Panc1 (cell line): ENCODE data around the gene ADGRL3. TPM values are rescaled to one million over a fixed set of nuclear protein-coding genes. Genes with fewer than 3 reads are reported as not detected.

ENCODE experiments used
- ATAC-seq: fragments of 200-7000 bp; cut with Tn5 transposase; 2 replicates; pipeline ENCODE4 v1.9.1; 2020; ENCODE audit warnings: mild to moderate bottlenecking, moderate library complexity
- BruUV-seq: library from RNA; stranded (reverse); fragments of 400-500 nt; replicated peaks from 2 replicates; lab custom pipeline; 2021; lab: Mats Ljungman, UMichigan
- CTCF ChIA-PET: fragments of 300-600 bp; sonication (Branson Sonifier 250); formaldehyde crosslinking; loops from one replicate; lab custom pipeline; 2022; ENCODE audit warnings: antibody characterized with exemption; lab: Charles Lee
- POLR2A ChIA-PET: fragments of 300-600 bp; sonication (Branson Sonifier 250); formaldehyde crosslinking; loops from one replicate; lab custom pipeline; 2022; ENCODE audit warnings: antibody characterized with exemption; lab: Charles Lee
- DNase-seq: peaks from one replicate; pipeline ENCODE4 v3.0.0-alpha.2; 2010; ENCODE audit warnings: low read depth, low spot score
- H3K27ac ChIP-seq: 2 replicates; pipeline ENCODE4 v1.5.1; 2011; ENCODE audit warnings: mild to moderate bottlenecking, low read length, inconsistent platforms
- H3K27me3 ChIP-seq: fragments of 200-500 bp; sonication (Bioruptor generic); 2 replicates; pipeline ENCODE4 v1.6.0; 2014; ENCODE audit warnings: low read length, inconsistent platforms; ENCODE audit not compliant: control insufficient read depth, insufficient read depth
- H3K36me3 ChIP-seq: fragments of 200-500 bp; sonication (Bioruptor generic); 2 replicates; pipeline ENCODE4 v1.5.1; 2014; ENCODE audit warnings: inconsistent platforms, mild to moderate bottlenecking, low read length, moderate library complexity; ENCODE audit not compliant: control insufficient read depth, insufficient read depth
- H3K4me1 ChIP-seq: 2 replicates; pipeline ENCODE4 v1.5.1; 2011; ENCODE audit warnings: inconsistent platforms, mild to moderate bottlenecking, low read length, moderate library complexity; ENCODE audit not compliant: control insufficient read depth, insufficient read depth
- H3K4me3 ChIP-seq, 2 experiments: 2 replicates each; pipeline ENCODE4 v1.5.1; 2011 to 2012; ENCODE audit warnings: low read depth in 2 of 2, low read length in 2 of 2, mild to moderate bottlenecking in 2 of 2, inconsistent platforms in 1 of 2, moderate library complexity in 1 of 2
- H3K9me3 ChIP-seq: fragments of 200-500 bp; sonication (Bioruptor generic); 2 replicates; pipeline ENCODE4 v1.5.1; 2014; ENCODE audit warnings: low read depth, mild to moderate bottlenecking, inconsistent platforms, low read length, moderate library complexity; ENCODE audit not compliant: control insufficient read depth, insufficient read depth
- POLR2AphosphoS5 ChIP-seq: IDR thresholded peaks from 2 replicates; pipeline ENCODE4 v1.6.1; 2012; ENCODE audit warnings: mild to moderate bottlenecking, low read depth, low read length, moderate library complexity
- SIN3A ChIP-seq: IDR thresholded peaks from 2 replicates; pipeline ENCODE4 v1.6.1; 2012; ENCODE audit warnings: low read depth, mild to moderate bottlenecking, low read length, moderate library complexity, borderline replicate concordance; ENCODE audit not compliant: insufficient read depth
- TCF7L2 ChIP-seq: IDR thresholded peaks from 2 replicates; pipeline ENCODE4 v1.6.1; 2011; ENCODE audit warnings: mild to moderate bottlenecking, low read depth, low read length, inconsistent platforms
- in situ Hi-C: cut with HindIII; loops from 2 replicates; pipeline ENCODE4 v1.10.0; 2016; ENCODE audit warnings: low sequenced_read_pairs, low pct_unique_long_range_greater_than_20kb
- intact Hi-C: fragments of 100-400 bp; cut with micrococcal nuclease; formaldehyde crosslinking; loops from one replicate; pipeline ENCODE4 v1.10.0; 2022; ENCODE audit not compliant: unreplicated experiment
- total RNA-seq: library from RNA; stranded (reverse); gene quantifications from one replicate; pipeline ENCODE4 v1.2.1, GENCODE V29; 2021; ENCODE audit not compliant: unreplicated experiment
- TF ChIP-seq, protein P1 (sequence below), 2 experiments: IDR thresholded peaks; 2 replicates each; pipeline ENCODE4 v1.6.1; 2011 to 2012; ENCODE audit warnings: low read depth in 2 of 2, control low read depth in 1 of 2, low read length in 1 of 2, mild to moderate bottlenecking in 1 of 2, moderate library complexity in 1 of 2; ENCODE audit not compliant: insufficient read depth in 1 of 2
- TF ChIP-seq, protein P2 (sequence below): fragments of 450-650 bp; IDR thresholded peaks from 2 replicates; pipeline ENCODE4 v1.5.1; 2017; ENCODE audit warnings: mild to moderate bottlenecking

Gene ADGRL3
- total RNA-seq, 1 experiment from 2014 or later: 0.23 TPM

DNA sequence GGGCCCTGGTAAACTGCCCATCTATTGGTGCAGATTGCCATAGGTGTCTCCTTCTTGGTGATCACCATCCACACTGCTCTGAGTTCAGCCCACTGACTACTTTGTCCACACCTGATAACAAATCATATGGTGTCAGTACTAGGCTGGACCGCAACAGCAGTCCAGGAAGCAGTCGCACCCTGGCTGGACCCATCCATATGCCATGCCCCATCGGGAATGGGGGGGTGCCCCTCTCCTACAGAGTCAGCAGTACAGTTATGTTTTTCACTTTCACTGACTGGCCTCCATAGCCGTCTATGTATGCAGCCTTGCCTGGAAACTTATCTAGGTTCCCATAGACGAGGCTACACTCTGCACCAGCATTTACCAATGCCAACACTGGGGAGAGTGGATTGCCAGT is 226.1 kb downstream of the ADGRL3 start:
- no peak for TF ChIP-seq TCF7L2
- TF ChIP-seq SIN3A: no peak
- TF ChIP-seq POLR2AphosphoS5: no peak
- TF ChIP-seq, protein P1, sequence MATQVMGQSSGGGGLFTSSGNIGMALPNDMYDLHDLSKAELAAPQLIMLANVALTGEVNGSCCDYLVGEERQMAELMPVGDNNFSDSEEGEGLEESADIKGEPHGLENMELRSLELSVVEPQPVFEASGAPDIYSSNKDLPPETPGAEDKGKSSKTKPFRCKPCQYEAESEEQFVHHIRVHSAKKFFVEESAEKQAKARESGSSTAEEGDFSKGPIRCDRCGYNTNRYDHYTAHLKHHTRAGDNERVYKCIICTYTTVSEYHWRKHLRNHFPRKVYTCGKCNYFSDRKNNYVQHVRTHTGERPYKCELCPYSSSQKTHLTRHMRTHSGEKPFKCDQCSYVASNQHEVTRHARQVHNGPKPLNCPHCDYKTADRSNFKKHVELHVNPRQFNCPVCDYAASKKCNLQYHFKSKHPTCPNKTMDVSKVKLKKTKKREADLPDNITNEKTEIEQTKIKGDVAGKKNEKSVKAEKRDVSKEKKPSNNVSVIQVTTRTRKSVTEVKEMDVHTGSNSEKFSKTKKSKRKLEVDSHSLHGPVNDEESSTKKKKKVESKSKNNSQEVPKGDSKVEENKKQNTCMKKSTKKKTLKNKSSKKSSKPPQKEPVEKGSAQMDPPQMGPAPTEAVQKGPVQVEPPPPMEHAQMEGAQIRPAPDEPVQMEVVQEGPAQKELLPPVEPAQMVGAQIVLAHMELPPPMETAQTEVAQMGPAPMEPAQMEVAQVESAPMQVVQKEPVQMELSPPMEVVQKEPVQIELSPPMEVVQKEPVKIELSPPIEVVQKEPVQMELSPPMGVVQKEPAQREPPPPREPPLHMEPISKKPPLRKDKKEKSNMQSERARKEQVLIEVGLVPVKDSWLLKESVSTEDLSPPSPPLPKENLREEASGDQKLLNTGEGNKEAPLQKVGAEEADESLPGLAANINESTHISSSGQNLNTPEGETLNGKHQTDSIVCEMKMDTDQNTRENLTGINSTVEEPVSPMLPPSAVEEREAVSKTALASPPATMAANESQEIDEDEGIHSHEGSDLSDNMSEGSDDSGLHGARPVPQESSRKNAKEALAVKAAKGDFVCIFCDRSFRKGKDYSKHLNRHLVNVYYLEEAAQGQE (IDR thresholded peaks at IDR 0.05; ENCODE audit: insufficient read depth in 1 of 2, low read depth in 2 of 2, low read length in 1 of 2): no peak
- TF ChIP-seq, protein P2, sequence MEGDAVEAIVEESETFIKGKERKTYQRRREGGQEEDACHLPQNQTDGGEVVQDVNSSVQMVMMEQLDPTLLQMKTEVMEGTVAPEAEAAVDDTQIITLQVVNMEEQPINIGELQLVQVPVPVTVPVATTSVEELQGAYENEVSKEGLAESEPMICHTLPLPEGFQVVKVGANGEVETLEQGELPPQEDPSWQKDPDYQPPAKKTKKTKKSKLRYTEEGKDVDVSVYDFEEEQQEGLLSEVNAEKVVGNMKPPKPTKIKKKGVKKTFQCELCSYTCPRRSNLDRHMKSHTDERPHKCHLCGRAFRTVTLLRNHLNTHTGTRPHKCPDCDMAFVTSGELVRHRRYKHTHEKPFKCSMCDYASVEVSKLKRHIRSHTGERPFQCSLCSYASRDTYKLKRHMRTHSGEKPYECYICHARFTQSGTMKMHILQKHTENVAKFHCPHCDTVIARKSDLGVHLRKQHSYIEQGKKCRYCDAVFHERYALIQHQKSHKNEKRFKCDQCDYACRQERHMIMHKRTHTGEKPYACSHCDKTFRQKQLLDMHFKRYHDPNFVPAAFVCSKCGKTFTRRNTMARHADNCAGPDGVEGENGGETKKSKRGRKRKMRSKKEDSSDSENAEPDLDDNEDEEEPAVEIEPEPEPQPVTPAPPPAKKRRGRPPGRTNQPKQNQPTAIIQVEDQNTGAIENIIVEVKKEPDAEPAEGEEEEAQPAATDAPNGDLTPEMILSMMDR: no peak
- ATAC-seq (no peak), DNase-seq (no peak)
- Histone ChIP-seq H3K4me1 (no peaks in the 10 kb centered on the region), H3K27me3 (no peaks in the 10 kb centered on the region), H3K36me3 (no peaks in the 10 kb centered on the region), H3K4me3 (no peak overlapping the region), H3K9me3 (no peaks in the 10 kb centered on the region), H3K27ac (no peak overlapping the region)
- intact Hi-C loops (no loop called here), in situ Hi-C loops (no loop called here)
- ChIA-PET CTCF (no interaction called here), POLR2A (no interaction called here)
- no TSS peak for BruUV-seq

DNA sequence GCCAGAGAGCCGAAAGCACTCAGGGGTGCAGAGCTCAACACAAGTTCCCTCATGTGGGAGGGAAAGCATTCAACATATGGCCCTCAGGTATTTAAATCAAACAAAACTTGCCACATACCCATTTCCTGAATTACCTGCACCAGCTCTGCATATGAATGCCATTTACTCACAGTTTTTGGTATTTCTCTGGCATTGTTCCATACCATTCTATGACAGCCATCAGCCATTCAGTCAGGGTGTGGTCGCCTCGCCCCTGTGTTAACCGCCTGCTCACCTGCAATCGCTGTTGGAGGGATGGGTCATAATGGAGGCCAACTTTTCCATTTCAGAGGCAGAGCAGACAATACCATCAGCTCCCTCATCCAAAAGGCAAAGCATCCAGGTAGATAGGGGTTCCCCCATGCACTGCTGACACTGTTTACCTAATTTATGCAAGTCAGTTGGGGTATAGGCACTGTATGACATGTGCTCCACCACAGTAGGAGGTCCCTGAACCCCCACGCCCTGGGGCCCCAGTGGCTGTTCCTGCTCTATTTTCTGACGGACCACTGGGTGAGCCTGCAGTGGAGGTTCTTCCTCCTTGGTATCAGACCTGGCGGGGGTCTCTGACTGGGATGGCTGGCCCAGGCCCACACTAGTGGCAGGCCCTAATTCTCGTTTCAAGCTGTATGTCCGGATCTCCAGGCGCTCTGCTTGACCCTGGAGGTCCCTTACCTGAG is 227.1 kb downstream of the ADGRL3 start:
- Histone ChIP-seq H3K36me3 (no peaks in the 10 kb centered on the region), H3K9me3 (no peaks in the 10 kb centered on the region), H3K4me1 (no peaks in the 10 kb centered on the region), H3K27me3 (no peaks in the 10 kb centered on the region), H3K27ac (no peak overlapping the region), H3K4me3 (no peak overlapping the region)
- POLR2A ChIA-PET: no interaction called here
- BruUV-seq: no TSS peak
- CTCF ChIA-PET: no interaction called here
- in situ Hi-C loops: no loop called here
- no peak for DNase-seq
- ATAC-seq: no peak
- TF ChIP-seq, protein P2: no peak
- TF ChIP-seq TCF7L2 (no peak), SIN3A (no peak), POLR2AphosphoS5 (no peak)
- TF ChIP-seq, protein P1 (IDR thresholded peaks at IDR 0.05; ENCODE audit: insufficient read depth in 1 of 2, low read depth in 2 of 2, low read length in 1 of 2): no peak
- intact Hi-C loops: no loop called here
